HTERT RPE-1 (cell line): ENCODE results near the gene SNX9.

ENCODE experiments used
- in situ Hi-C: fragments of 300-500 bp; cut with MboI; formaldehyde crosslinking; loops from 4 replicates; pipeline ENCODE4 v1.14.3; 2020; ENCODE audit warnings: low sequenced_read_pairs

SNX9 gene

GRCh38 chr6:157985378-157986155 is 162.5 kb downstream of the SNX9 start:
- in situ Hi-C loops: no loop called here

- in situ Hi-C loops: no loop called here
Observed at GRCh38 chr6:157987788-157988699, 165.0 kb downstream of the SNX9 start.

- in situ Hi-C loops: no loop called here
Observed at GRCh38 chr6:157988700-157989063, 165.6 kb downstream of the SNX9 start.

- in situ Hi-C loops: no loop called here
Observed at GRCh38 chr6:157989541-157990289, 166.7 kb downstream of the SNX9 start.

GRCh38 chr6:157990321-157991066 is 167.4 kb downstream of the SNX9 start:
- in situ Hi-C loops: no loop called here

GRCh38 chr6:157991067-157991432 is 168.0 kb downstream of the SNX9 start:
- in situ Hi-C loops: no loop called here

- in situ Hi-C loops: no loop called here
Observed at GRCh38 chr6:157993076-157993475, 170.0 kb downstream of the SNX9 start.

- in situ Hi-C loops: no loop called here
Observed at GRCh38 chr6:157994125-157994795, 171.2 kb downstream of the SNX9 start.
